ENCODE data around the gene CCDC124. TPM values are rescaled to one million over a fixed set of nuclear protein-coding genes. Genes with fewer than 3 reads are reported as not detected.

Gene CCDC124
- total RNA-seq, 2 experiments from 2014 or later = 26.9 to 28.1 TPM

GRCh38 chr19:17950310-17951156 lies 17.7 kb downstream of the CCDC124 start:
- POLR2A ChIA-PET = interaction anchor here (0.6 to 1.2 kb wide), 3 partner anchors 50 to 590 kb away, joined by 3 to 5 read pairs (median 3); partner anchors contain the start of gene RPL18A
- H3K4me1 ChIP-seq (ENCODE audit: insufficient read depth, low read length) = peaks cover 67% of the 10 kb centered on the region
- no peaks in the 10 kb centered on the region for H3K9me3 Mint-ChIP-seq
- no peak overlapping the region for H3K4me3 ChIP-seq (ENCODE audit: low read length)
- H3K27me3 Mint-ChIP-seq = peaks cover 63% of the 10 kb centered on the region
- DNase-seq = peak in 7 of 14 experiments; percentile 20 to 85 (median 39)
- CTCF ChIA-PET = interaction anchor here (1.8 to 2.2 kb wide), 2 partner anchors 18 to 46 kb away, joined by 5 to 6 read pairs; partner anchors contain the start of gene CCDC124
- peak overlapping the region; percentile 36 for H3K27ac Mint-ChIP-seq
- H3K27me3 ChIP-seq (ENCODE audit: control insufficient read depth in 1 of 2, insufficient read depth in 2 of 2, low read length in 2 of 2) = peaks cover 54 to 66% of the 10 kb centered on the region in 2 experiments
- peak overlapping the region; percentile 89 for H3K4me3 Mint-ChIP-seq
- H3K36me3 ChIP-seq (ENCODE audit: insufficient read depth, low read length) = no peaks in the 10 kb centered on the region
- no peak for TF ChIP-seq CTCF (IDR thresholded peaks at IDR 0.05)
- ATAC-seq (ENCODE audit: poor library complexity) = no peak
- H3K27ac ChIP-seq (ENCODE audit: low read depth in 1 of 2, low read length in 2 of 2) = no peak overlapping the region
- intact Hi-C loops (cut with DNase I, micrococcal nuclease) = no loop called here
- peaks cover 0 to 31% of the 10 kb centered on the region in 2 experiments for H3K9me3 ChIP-seq (ENCODE audit: control insufficient read depth in 1 of 2, insufficient read depth in 1 of 2, low read length in 2 of 2)
- peaks cover 5% of the 10 kb centered on the region for H3K36me3 Mint-ChIP-seq (ENCODE audit: low read depth)
- peaks cover 62% of the 10 kb centered on the region for H3K4me1 Mint-ChIP-seq (ENCODE audit: low read depth)

- ATAC-seq (ENCODE audit: poor library complexity) (no peak), DNase-seq (peak in 2 of 14 experiments; percentile 61 to 62)
- TF ChIP-seq CTCF (IDR thresholded peaks at IDR 0.05) = no peak
- Histone ChIP-seq H3K9me3 (ENCODE audit: control insufficient read depth in 1 of 2, insufficient read depth in 1 of 2, low read length in 2 of 2) (peaks cover 0 to 31% of the 10 kb centered on the region in 2 experiments), H3K27me3 (ENCODE audit: control insufficient read depth in 1 of 2, insufficient read depth in 2 of 2, low read length in 2 of 2) (peaks cover 57 to 72% of the 10 kb centered on the region in 2 experiments), H3K4me3 (ENCODE audit: low read length) (no peak overlapping the region), H3K36me3 (ENCODE audit: insufficient read depth, low read length) (no peaks in the 10 kb centered on the region), H3K27ac (ENCODE audit: low read depth in 1 of 2, low read length in 2 of 2) (no peak overlapping the region), H3K4me1 (ENCODE audit: insufficient read depth, low read length) (peaks cover 65% of the 10 kb centered on the region)
- intact Hi-C loops (cut with DNase I, micrococcal nuclease) = no loop called here
- Mint-ChIP-seq H3K27me3 (peaks cover 64% of the 10 kb centered on the region), H3K4me1 (ENCODE audit: low read depth) (peaks cover 54% of the 10 kb centered on the region), H3K36me3 (ENCODE audit: low read depth) (peaks cover 5% of the 10 kb centered on the region), H3K4me3 (peak overlapping the region; percentile 42), H3K27ac (no peak overlapping the region), H3K9me3 (no peaks in the 10 kb centered on the region)
- POLR2A ChIA-PET = interaction anchor here (1.2 kb wide), 1 partner anchor 92 kb away, joined by 3 read pairs; the partner anchor contains the start of gene RPL18A
- CTCF ChIA-PET = interaction anchor here (1.8 kb wide), 1 partner anchor 45 kb away, joined by 5 read pairs; no protein-coding TSS in a partner anchor
Observed at GRCh38 chr19:17951157-17951989, 18.6 kb downstream of the CCDC124 start.

Data from CD4-positive, alpha-beta T cell (primary cell).